Lung (tissue), 12 donors: ENCODE measurements around the gene TRPM3. TPM values are rescaled to one million over a fixed set of nuclear protein-coding genes. Genes with fewer than 3 reads are reported as not detected.

Experiments
- ATAC-seq: fragments of 200-7000 bp; cut with Tn5 transposase; one replicate; pipeline ENCODE4 v1.9.1; 2020; ENCODE audit warnings: moderate number of reproducible peaks; ENCODE audit not compliant: insufficient read depth, low FRiP score
- DNase-seq, 3 donors: peaks; one replicate each; pipeline ENCODE4 v3.0.0-alpha.2; 2013 to 2017
- H3K27ac ChIP-seq, 2 donors: one replicate each; pipeline ENCODE4 v1.5.1; 2013; ENCODE audit warnings: mild to moderate bottlenecking in 2 of 2, moderate library complexity in 2 of 2, control low read depth in 1 of 2, inconsistent platforms in 1 of 2, low read depth in 1 of 2, low read length in 1 of 2
- H3K27me3 ChIP-seq, 3 donors: one replicate each; pipeline ENCODE4 v1.5.1; 2013; ENCODE audit warnings: low read length in 2 of 3; ENCODE audit not compliant: control insufficient read depth in 3 of 3, insufficient read depth in 3 of 3
- H3K36me3 ChIP-seq, 4 donors: one replicate each; pipeline ENCODE4 v1.5.1; 2013; ENCODE audit warnings: low read length in 4 of 4, mild to moderate bottlenecking in 1 of 4, moderate library complexity in 1 of 4; ENCODE audit not compliant: control insufficient read depth in 4 of 4, insufficient read depth in 4 of 4
- H3K4me1 ChIP-seq, 5 donors: one replicate each; pipeline ENCODE4 v1.5.1; 2013; ENCODE audit warnings: low read length in 5 of 5, mild to moderate bottlenecking in 2 of 5, moderate library complexity in 1 of 5; ENCODE audit not compliant: control insufficient read depth in 5 of 5, insufficient read depth in 5 of 5
- H3K4me3 ChIP-seq: one replicate; pipeline ENCODE4 v1.5.1; 2013; ENCODE audit warnings: mild to moderate bottlenecking, control low read depth, moderate library complexity
- H3K9ac ChIP-seq, 2 donors: one replicate each; pipeline ENCODE4 v1.5.1; 2013; ENCODE audit warnings: low read length in 2 of 2, control low read depth in 1 of 2; ENCODE audit not compliant: insufficient read depth in 1 of 2
- H3K9me3 ChIP-seq, 4 donors: one replicate each; pipeline ENCODE4 v1.5.1; 2013; ENCODE audit warnings: low read length in 3 of 4, mild to moderate bottlenecking in 1 of 4, moderate library complexity in 1 of 4; ENCODE audit not compliant: control insufficient read depth in 4 of 4, insufficient read depth in 3 of 4
- WGBS, 2 donors: extraction: QIAGEN DNeasy Blood & Tissue Kit; methylation state at CpG; one replicate each; pipeline ENCODE4 v1.1.7; 2013; 5-methylcytosine and 5-hydroxymethylcytosine counted together
- polyA plus RNA-seq, 2 donors: library from polyadenylated mRNA; stranded (reverse); fragments of 200-250 nt; gene quantifications; one replicate each; pipeline ENCODE4 v1.2.1, GENCODE V29; 2013
- total RNA-seq, 2 donors: library from RNA; depleted of rRNA in 1 of 2; stranded (reverse); fragments of >200 nt in 1 of 2; gene quantifications; one replicate each; pipeline ENCODE4 v1.2.1, GENCODE V29; 2014 to 2021
- TF ChIP-seq, protein P1 (sequence below): IDR thresholded peaks from 2 replicates; pipeline ENCODE4 v1.5.1; 2012; ENCODE audit warnings: mild to moderate bottlenecking; ENCODE audit errors: control extremely low read depth, extremely low read depth
- donor health status: control.
- donor health status: control.
- donor health status: Bipolar disorder and iron deficiency.
- donor health status: healthy.
- donor health status: DM: yes; HTN: yes; CAD: no.

TRPM3 gene
- total and polyA plus RNA-seq, 4 donors: 0.02 to 1.4 (median 0.49) TPM; not detected in 1

DNA sequence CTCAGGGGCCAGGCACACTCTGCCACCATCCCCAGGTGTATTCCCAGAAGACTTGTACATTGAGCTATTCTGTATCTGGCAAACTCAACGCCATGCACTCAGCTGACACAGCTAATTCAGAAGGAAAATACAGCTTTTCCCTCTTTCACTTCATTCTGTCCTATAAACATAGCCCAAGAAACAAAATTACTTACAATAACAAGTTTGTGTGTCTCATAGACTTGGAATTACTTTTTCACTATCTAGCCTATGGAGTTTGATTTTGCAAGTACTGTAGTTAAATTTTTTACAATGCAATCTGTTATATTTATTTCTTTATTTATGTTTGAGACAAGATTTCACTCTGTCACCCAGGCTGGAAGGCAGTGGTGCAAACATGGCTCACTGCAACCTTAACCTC, 581.9 kb downstream of the TRPM3 start:
- Histone ChIP-seq H3K36me3 (no peaks in the 10 kb centered on the region), H3K4me1 (peaks cover 0 to 3% (median 0%) of the 10 kb centered on the region in 5 donors), H3K27ac (no peak overlapping the region), H3K4me3 (no peak overlapping the region), H3K27me3 (no peaks in the 10 kb centered on the region), H3K9me3 (peaks cover 0 to 1% (median 0%) of the 10 kb centered on the region in 4 donors), H3K9ac (no peak overlapping the region)
- 72 to 92% methylated on average over 1 of the region's 1 CpG for whole genome bisulfite sequencing, 2 donors
- TF ChIP-seq, protein P1, sequence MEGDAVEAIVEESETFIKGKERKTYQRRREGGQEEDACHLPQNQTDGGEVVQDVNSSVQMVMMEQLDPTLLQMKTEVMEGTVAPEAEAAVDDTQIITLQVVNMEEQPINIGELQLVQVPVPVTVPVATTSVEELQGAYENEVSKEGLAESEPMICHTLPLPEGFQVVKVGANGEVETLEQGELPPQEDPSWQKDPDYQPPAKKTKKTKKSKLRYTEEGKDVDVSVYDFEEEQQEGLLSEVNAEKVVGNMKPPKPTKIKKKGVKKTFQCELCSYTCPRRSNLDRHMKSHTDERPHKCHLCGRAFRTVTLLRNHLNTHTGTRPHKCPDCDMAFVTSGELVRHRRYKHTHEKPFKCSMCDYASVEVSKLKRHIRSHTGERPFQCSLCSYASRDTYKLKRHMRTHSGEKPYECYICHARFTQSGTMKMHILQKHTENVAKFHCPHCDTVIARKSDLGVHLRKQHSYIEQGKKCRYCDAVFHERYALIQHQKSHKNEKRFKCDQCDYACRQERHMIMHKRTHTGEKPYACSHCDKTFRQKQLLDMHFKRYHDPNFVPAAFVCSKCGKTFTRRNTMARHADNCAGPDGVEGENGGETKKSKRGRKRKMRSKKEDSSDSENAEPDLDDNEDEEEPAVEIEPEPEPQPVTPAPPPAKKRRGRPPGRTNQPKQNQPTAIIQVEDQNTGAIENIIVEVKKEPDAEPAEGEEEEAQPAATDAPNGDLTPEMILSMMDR: no peak
- no peak for DNase-seq
- no peak for ATAC-seq

DNA sequence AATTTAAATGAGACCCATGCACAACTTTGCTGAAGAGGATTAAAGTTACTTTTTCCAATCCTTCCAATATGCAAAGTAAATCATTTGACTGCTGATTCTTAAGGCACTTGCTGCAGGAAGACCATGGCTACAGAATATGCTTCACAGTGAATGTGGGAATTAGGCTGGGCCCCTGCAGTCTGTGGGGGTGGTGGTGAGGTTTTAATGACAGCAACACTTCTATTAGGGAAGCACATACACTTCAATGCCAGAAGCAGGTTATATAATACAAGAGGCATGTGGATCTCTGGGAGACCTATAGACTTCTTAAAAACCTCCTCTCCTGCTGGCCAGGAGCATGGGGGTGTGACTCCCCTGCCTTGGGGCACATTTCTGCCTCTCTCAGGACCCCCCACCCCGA, 582.4 kb downstream of the TRPM3 start:
- Histone ChIP-seq H3K36me3 (no peaks in the 10 kb centered on the region), H3K27me3 (no peaks in the 10 kb centered on the region), H3K27ac (no peak overlapping the region), H3K4me3 (no peak overlapping the region), H3K9me3 (peaks cover 0 to 1% (median 0%) of the 10 kb centered on the region in 4 donors), H3K9ac (no peak overlapping the region), H3K4me1 (peaks cover 0 to 3% (median 0%) of the 10 kb centered on the region in 5 donors)
- no peak for DNase-seq
- TF ChIP-seq, protein P1: no peak
- no peak for ATAC-seq
- 73% methylated on average over 1 of the region's 1 CpG for WGBS, 2 donors

DNA sequence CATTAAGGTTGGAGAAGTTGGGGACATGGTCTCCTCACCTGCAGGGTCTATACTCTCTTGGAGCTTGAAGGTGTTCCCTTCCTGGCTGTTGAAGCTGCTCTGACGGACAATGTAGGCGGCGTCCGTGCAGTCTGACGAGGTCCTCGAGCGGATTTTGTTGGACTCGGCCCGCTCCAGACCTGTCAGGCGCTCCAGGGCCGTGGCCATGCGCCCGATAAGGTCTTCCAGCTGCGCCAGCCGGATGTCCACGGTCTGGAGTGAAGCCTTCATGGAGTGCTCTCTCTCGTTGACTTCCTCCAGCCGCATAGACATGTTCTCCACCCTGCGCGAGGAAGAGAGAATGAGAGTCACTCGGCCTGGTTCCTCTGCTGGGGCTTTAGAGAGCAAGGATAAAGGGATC, 584.3 kb downstream of the TRPM3 start:
- Histone ChIP-seq H3K36me3 (no peaks in the 10 kb centered on the region), H3K27me3 (no peaks in the 10 kb centered on the region), H3K4me1 (peaks cover 0 to 3% (median 0%) of the 10 kb centered on the region in 5 donors), H3K27ac (no peak overlapping the region), H3K9me3 (peaks cover 0 to 1% (median 0%) of the 10 kb centered on the region in 4 donors), H3K4me3 (no peak overlapping the region), H3K9ac (no peak overlapping the region)
- DNase-seq (no peak), ATAC-seq (no peak)
- TF ChIP-seq, protein P1: no peak
- WGBS, 2 donors: 96 to 97% methylated on average over 21 of the region's 21 CpGs
